CD8-positive, alpha-beta memory T cell (primary cell): Measurements from ENCODE around the gene ZNF638. TPM values are rescaled to one million over a fixed set of nuclear protein-coding genes. Genes with fewer than 3 reads are reported as not detected.
A peak's percentile ranks its signal among the peaks of the same experiment; 100 is the strongest.

Source experiments
- CTCF ChIA-PET: fragments of 350-600 bp; sonication (Branson Sonifier 250); formaldehyde crosslinking; loops from one replicate; lab custom pipeline; 2021; ENCODE audit warnings: antibody characterized with exemption; lab: Charles Lee
- POLR2A ChIA-PET: fragments of 350-600 bp; sonication (Branson Sonifier 250); formaldehyde crosslinking; loops from one replicate; lab custom pipeline; 2021; ENCODE audit warnings: antibody characterized with exemption; lab: Charles Lee
- DNase-seq, 5 donors: peaks; one replicate each; pipeline versions ENCODE4 v3.0.0 to v3.0.0-alpha.2; 2020 to 2022; ENCODE audit warnings: mixed read lengths in 1 of 5
- H3K27ac ChIP-seq: one replicate; pipeline ENCODE4 v1.7.0; 2013; ENCODE audit warnings: low read depth, mild to moderate bottlenecking, low read length, moderate library complexity
- H3K27me3 ChIP-seq: 2 replicates; pipeline ENCODE4 v1.7.0; 2013; ENCODE audit warnings: low read length, mild to moderate bottlenecking; ENCODE audit not compliant: insufficient read depth, poor library complexity, severe bottlenecking
- H3K36me3 ChIP-seq: 2 replicates; pipeline ENCODE4 v1.7.0; 2013; ENCODE audit warnings: mild to moderate bottlenecking, low read length, moderate library complexity; ENCODE audit not compliant: insufficient read depth
- H3K4me1 ChIP-seq: 2 replicates; pipeline ENCODE4 v1.7.0; 2013; ENCODE audit warnings: mild to moderate bottlenecking, low read length, moderate library complexity; ENCODE audit not compliant: insufficient read depth
- H3K4me3 ChIP-seq: 2 replicates; pipeline ENCODE4 v1.7.0; 2013; ENCODE audit warnings: mild to moderate bottlenecking, low read length
- H3K9me3 ChIP-seq: 2 replicates; pipeline ENCODE4 v1.7.0; 2013; ENCODE audit warnings: mild to moderate bottlenecking, low read length
- H3K27ac Mint-ChIP-seq, 8 donors: one replicate each; pipeline ENCODE4 v1.8.0; 2020 to 2021; ENCODE audit warnings: mixed read lengths in 8 of 8, mild to moderate bottlenecking in 6 of 8, inconsistent platforms in 3 of 8, moderate library complexity in 3 of 8
- H3K27me3 Mint-ChIP-seq, 2 donors: one replicate each; pipeline ENCODE4 v1.8.0; 2020 to 2021; ENCODE audit warnings: mixed read lengths in 2 of 2, mild to moderate bottlenecking in 1 of 2, moderate library complexity in 1 of 2
- H3K36me3 Mint-ChIP-seq, 3 donors: one replicate each; pipeline ENCODE4 v1.8.0; 2020 to 2021; ENCODE audit warnings: mixed read lengths in 3 of 3, inconsistent platforms in 1 of 3, mild to moderate bottlenecking in 1 of 3
- H3K4me1 Mint-ChIP-seq, 3 donors: one replicate each; pipeline ENCODE4 v1.8.0; 2020 to 2021; ENCODE audit warnings: mixed read lengths in 3 of 3, inconsistent platforms in 1 of 3, mild to moderate bottlenecking in 1 of 3
- H3K4me3 Mint-ChIP-seq, 7 donors: one replicate each; pipeline ENCODE4 v1.8.0; 2020 to 2021; ENCODE audit warnings: mixed read lengths in 7 of 7, mild to moderate bottlenecking in 6 of 7, moderate library complexity in 4 of 7, inconsistent platforms in 2 of 7
- H3K9me3 Mint-ChIP-seq, 5 donors: one replicate each; pipeline ENCODE4 v1.8.0; 2020 to 2022; ENCODE audit warnings: mixed read lengths in 5 of 5, mild to moderate bottlenecking in 3 of 5, moderate library complexity in 2 of 5, inconsistent platforms in 1 of 5
- polyA plus RNA-seq: library from polyadenylated mRNA; unstranded; fragments of 300-500 nt; fragmentation: Illumina TruSeq; gene quantifications from one replicate; pipeline ENCODE4 v1.2.3, GENCODE V29; 2021
- total RNA-seq, 2 experiments: library from RNA; stranded (reverse); gene quantifications; one replicate each; pipeline ENCODE4 v1.2.3, GENCODE V29; 2021

ZNF638 gene
- total and polyA plus RNA-seq, 3 experiments from 2014 or later = 47.8 to 83.4 (median 77.9) TPM

DNA sequence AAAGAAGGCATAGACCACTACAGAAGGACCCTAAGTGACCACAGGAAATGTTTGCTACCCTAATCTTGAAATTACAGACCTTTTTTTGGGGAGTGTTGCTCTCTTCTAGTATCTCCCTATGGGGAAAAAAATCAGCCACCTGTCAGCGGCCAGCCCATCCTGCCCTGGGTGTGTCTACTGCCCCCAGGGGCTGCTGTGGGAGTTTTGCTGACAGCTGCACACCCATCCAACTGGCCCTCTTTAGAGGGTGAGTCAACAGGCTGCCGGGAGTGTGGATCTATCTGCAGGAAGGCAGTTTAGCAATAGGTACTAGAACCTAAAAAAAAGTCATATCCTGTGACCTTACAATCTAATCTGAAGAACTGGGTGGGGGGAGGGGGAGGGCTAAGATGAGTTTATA is 121.0 kb downstream of the ZNF638 start:
- CTCF ChIA-PET = interaction anchor here (1.3 kb wide), 2 partner anchors 9 to 121 kb away, joined by 3 to 4 read pairs; partner anchors contain the start of gene ZNF638
- no peak overlapping the region for H3K27ac ChIP-seq
- Mint-ChIP-seq H3K9me3 (peaks cover 0 to 4% (median 0%) of the 10 kb centered on the region in 5 donors), H3K27me3 (peaks cover 14 to 41% of the 10 kb centered on the region in 2 donors), H3K27ac (peak overlapping the region in 3 of 8 donors; percentile 34 to 52 (median 48)), H3K36me3 (no peaks in the 10 kb centered on the region), H3K4me3 (peak overlapping the region; percentile 13 to 91 (median 73)), H3K4me1 (peaks cover 47 to 75% (median 49%) of the 10 kb centered on the region in 3 donors)
- H3K36me3 ChIP-seq = no peaks in the 10 kb centered on the region
- H3K4me1 ChIP-seq = peaks cover 24% of the 10 kb centered on the region
- POLR2A ChIA-PET = no interaction called here
- peaks cover 16% of the 10 kb centered on the region for H3K27me3 ChIP-seq
- no peaks in the 10 kb centered on the region for H3K9me3 ChIP-seq
- no peak overlapping the region for H3K4me3 ChIP-seq
- no peak for DNase-seq

DNA sequence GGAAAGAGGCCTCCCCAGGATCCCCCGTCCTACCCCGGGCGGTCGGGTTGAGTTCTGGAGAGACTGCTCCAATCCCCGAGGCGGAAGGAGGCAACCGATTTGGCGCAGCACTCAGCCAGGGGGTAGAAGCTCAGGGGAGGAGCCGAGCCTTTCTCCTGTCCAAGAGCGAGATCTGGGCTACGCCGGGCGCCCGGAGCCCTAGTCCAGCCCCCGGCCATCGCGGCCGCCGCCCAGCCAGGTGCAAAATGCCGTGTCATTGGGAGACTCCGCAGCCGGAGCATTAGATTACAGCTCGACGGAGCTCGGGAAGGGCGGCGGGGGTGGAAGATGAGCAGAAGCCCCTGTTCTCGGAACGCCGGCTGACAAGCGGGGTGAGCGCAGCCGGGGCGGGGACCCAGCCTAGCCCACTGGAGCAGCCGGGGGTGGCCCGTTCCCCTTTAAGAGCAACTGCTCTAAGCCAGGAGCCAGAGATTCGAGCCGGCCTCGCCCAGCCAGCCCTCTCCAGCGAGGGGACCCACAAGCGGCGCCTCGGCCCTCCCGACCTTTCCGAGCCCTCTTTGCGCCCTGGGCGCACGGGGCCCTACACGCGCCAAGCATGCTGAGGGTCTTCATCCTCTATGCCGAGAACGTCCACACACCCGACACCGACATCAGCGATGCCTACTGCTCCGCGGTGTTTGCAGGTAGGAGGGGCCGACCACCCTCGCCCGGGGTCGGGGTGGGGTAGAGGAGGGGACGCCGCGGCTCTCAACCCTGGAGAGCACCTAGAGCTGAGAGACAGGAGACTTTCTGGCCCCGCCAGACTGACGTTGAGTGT is 122.0 kb downstream of the ZNF638 start, which contains the start of gene DYSF:
DYSF (plus strand) TSS at position 158 of the 817 bp plus-strand sequence.
- Mint-ChIP-seq H3K27ac (peak within 1 kb of the TSS in 3 of 8 donors; percentile 34 to 52 (median 48)), H3K36me3 (no peaks in the 10 kb centered on the region), H3K4me3 (peak within 1 kb of the TSS; percentile 71 to 91 (median 76)), H3K4me1 (peaks cover 45 to 68% (median 48%) of the 10 kb centered on the region in 3 donors), H3K27me3 (peaks cover 14 to 41% of the 10 kb centered on the region in 2 donors), H3K9me3 (peaks cover 0 to 4% (median 0%) of the 10 kb centered on the region in 5 donors)
- Histone ChIP-seq H3K4me1 (peaks cover 24% of the 10 kb centered on the region), H3K27me3 (peaks cover 16% of the 10 kb centered on the region), H3K36me3 (no peaks in the 10 kb centered on the region), H3K9me3 (no peaks in the 10 kb centered on the region), H3K27ac (no peak within 1 kb of the TSS), H3K4me3 (peak within 1 kb of the TSS; percentile 45)
- DNase-seq = no peak
- CTCF ChIA-PET = interaction anchor here (1.3 kb wide), 2 partner anchors 8 to 122 kb away, joined by 3 to 4 read pairs; partner anchors contain the start of gene ZNF638
- POLR2A ChIA-PET = no interaction called here

DNA sequence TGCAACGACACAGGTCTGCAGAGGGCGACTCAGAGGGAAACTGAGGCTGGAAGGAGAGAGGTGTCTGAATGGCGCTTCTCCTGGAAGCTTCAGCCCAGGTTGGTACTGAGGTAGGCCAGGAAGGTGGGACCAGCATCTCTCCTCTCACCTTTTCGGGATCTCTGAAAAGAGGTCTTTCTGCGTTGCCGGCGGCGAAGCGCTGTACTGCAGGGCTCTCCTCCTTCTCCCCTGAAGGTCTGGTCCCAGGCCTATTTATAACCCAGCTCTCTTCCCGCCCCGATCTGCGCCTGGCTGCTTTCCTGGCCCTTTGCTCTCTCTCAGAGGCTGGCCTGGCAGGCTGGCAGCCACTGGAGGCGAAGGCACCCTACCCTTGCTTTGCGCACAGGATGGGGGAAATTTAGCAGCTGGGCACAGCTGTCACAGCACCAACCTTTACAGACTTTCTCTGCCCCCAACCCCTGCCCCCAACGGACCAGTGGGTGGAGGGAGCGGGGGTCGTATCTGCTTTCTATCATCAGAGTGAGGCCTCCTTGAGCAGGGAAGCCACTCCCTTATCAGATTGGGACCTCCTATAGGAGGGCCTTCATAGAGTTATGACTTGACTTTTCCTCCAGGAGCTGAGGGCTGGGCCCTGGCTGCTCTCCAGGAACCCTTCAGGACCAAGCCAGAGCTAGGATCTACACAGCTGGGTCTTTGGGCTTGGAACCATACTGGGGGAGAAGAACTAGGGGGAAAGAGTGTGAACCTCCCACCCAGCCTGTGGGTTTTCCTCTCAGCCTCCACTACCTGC is 122.8 kb downstream of the ZNF638 start:
- Histone ChIP-seq H3K4me3 (peak overlapping the region; percentile 45), H3K4me1 (peaks cover 24% of the 10 kb centered on the region), H3K9me3 (no peaks in the 10 kb centered on the region), H3K27ac (no peak overlapping the region), H3K27me3 (peaks cover 16% of the 10 kb centered on the region), H3K36me3 (no peaks in the 10 kb centered on the region)
- peaks cover 37 to 60% (median 42%) of the 10 kb centered on the region in 3 donors for H3K4me1 Mint-ChIP-seq
- H3K9me3 Mint-ChIP-seq = peaks cover 0 to 4% (median 0%) of the 10 kb centered on the region in 5 donors
- ChIA-PET POLR2A (no interaction called here), CTCF (interaction anchor here (1.4 to 1.7 kb wide), 2 partner anchors 16 to 37 kb away, joined by 3 to 4 read pairs; no protein-coding TSS in a partner anchor)
- peak overlapping the region; percentile 28 to 91 (median 64) for H3K4me3 Mint-ChIP-seq
- H3K27ac Mint-ChIP-seq = peak overlapping the region in 1 of 8 donors; percentile 43
- DNase-seq = no peak
- H3K36me3 Mint-ChIP-seq = no peaks in the 10 kb centered on the region
- peaks cover 16 to 41% of the 10 kb centered on the region in 2 donors for H3K27me3 Mint-ChIP-seq

DNA sequence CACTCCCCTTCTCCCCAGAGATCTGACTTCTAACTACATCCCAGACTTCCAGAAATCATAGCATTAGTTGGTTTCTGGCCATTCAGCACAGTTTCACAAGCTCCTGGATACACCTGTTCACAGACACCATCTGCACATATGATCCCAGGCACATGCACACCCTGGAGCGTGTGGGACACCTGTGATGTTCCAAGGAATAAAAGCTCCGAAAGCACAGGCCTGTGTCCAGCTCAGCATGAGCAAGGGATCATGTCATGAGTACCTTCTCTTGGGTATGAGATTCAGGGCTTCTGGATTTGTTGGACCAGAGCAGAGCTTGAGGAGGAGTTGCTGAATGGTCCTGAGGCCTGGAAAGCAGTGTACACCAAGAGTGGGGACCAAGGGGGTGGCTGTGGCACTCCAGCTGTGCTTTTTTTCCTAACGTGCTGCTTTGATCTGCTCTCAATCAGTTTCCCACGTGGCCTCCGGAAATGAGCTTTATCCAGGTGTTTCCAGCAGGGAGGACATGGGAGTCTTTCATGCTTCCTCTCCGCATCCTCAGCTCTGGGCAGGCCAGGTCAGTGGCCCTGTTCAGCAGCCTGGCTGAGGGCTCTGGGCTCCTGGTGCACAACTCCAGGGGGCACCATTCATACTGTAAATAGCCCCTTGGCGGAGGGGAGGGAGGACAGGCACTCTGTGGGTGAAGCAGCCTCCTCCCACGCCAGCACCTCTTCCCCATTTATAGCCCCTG is 123.6 kb downstream of the ZNF638 start:
- POLR2A ChIA-PET = no interaction called here
- no peak overlapping the region for H3K27ac ChIP-seq
- Mint-ChIP-seq H3K4me1 (peaks cover 30 to 52% (median 36%) of the 10 kb centered on the region in 3 donors), H3K27me3 (peaks cover 18 to 41% of the 10 kb centered on the region in 2 donors), H3K9me3 (peaks cover 0 to 4% (median 0%) of the 10 kb centered on the region in 5 donors), H3K4me3 (peak overlapping the region in 6 of 7 donors; percentile 15 to 91 (median 64)), H3K27ac (peak overlapping the region in 1 of 8 donors; percentile 14), H3K36me3 (no peaks in the 10 kb centered on the region)
- no peak overlapping the region for H3K4me3 ChIP-seq
- CTCF ChIA-PET = interaction anchor here (1.4 to 1.7 kb wide), 2 partner anchors 15 to 38 kb away, joined by 3 to 4 read pairs; no protein-coding TSS in a partner anchor
- H3K4me1 ChIP-seq = peaks cover 24% of the 10 kb centered on the region
- H3K9me3 ChIP-seq = no peaks in the 10 kb centered on the region
- DNase-seq = no peak
- peaks cover 16% of the 10 kb centered on the region for H3K27me3 ChIP-seq
- no peaks in the 10 kb centered on the region for H3K36me3 ChIP-seq

DNA sequence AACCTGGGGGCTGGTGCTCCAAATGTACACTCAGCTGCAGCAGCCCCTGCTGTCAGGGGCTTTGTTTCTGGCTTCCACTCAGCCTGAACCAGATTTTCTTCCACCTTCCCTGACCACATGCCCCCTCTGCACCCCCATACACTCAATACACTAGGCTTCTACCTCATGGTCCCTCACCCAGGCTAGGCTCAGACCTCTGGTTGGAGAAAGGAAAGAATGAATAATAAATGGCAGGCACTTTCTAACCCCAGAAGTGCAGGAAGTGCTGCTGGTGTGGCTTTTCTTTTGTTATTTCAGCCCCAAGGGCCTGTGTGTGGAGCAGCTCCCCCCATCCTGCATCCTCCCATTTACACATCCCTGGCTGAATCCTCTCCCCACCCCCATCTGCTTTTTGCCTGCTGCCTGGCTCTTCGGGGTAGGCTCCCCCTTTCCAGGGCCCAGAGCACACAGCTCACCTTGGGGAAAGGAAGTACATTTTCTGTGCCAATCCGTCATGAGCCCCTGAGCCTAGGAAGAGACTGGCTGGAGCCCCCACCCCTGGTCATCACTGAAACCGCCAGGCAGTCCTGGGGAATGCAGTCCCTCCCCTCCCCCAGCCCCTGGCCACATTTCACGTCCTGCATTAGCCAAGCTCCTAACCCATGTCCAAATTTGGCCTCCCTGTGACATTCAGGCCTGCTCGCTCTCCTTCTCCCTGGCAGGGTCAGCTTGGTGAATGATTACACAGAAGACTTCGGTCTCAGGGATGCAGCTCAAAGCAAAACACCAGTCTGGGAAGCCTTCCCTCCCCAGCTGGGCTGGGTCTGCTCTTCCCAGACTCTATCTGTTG is 124.4 kb downstream of the ZNF638 start:
- no peaks in the 10 kb centered on the region for H3K9me3 ChIP-seq
- Mint-ChIP-seq H3K4me3 (peak overlapping the region in 4 of 7 donors; percentile 32 to 78 (median 58)), H3K36me3 (no peaks in the 10 kb centered on the region), H3K27me3 (peaks cover 18 to 41% of the 10 kb centered on the region in 2 donors), H3K9me3 (peaks cover 0 to 4% (median 0%) of the 10 kb centered on the region in 5 donors), H3K27ac (no peak overlapping the region), H3K4me1 (peaks cover 30 to 48% (median 33%) of the 10 kb centered on the region in 3 donors)
- H3K36me3 ChIP-seq = no peaks in the 10 kb centered on the region
- ChIA-PET CTCF (interaction anchor here (1.7 kb wide), 1 partner anchor 15 kb away, joined by 3 read pairs; no protein-coding TSS in a partner anchor), POLR2A (no interaction called here)
- H3K4me1 ChIP-seq = peaks cover 24% of the 10 kb centered on the region
- peaks cover 16% of the 10 kb centered on the region for H3K27me3 ChIP-seq
- DNase-seq = no peak
- H3K4me3 ChIP-seq = no peak overlapping the region
- H3K27ac ChIP-seq = no peak overlapping the region

DNA sequence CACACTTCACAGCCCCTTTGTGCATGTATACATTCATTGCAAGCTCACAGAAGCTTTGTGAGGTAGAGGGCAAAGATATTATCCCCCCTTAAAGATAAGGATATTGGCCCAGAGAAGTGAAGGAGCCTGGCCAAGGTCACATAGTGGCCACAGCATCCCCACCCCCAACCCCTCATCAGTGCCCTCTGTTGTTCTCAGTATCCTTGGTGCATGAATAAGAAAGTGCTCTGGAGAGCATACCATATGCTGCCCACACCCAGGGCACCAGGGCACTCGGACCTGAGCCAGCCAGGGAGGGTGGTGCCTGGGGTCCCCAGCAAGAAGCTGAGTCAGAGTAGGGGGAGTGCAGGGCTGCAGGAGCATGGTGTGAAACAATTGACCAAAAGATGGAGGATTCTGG is 125.0 kb downstream of the ZNF638 start:
- Histone ChIP-seq H3K9me3 (no peaks in the 10 kb centered on the region), H3K4me1 (peaks cover 24% of the 10 kb centered on the region), H3K27me3 (peaks cover 16% of the 10 kb centered on the region), H3K27ac (no peak overlapping the region), H3K4me3 (no peak overlapping the region), H3K36me3 (no peaks in the 10 kb centered on the region)
- Mint-ChIP-seq H3K4me3 (peak overlapping the region in 2 of 7 donors; percentile 12 to 25), H3K9me3 (peaks cover 0 to 4% (median 0%) of the 10 kb centered on the region in 5 donors), H3K27me3 (peaks cover 18 to 44% of the 10 kb centered on the region in 2 donors), H3K36me3 (no peaks in the 10 kb centered on the region), H3K27ac (no peak overlapping the region), H3K4me1 (peaks cover 23 to 42% (median 27%) of the 10 kb centered on the region in 3 donors)
- DNase-seq = no peak
- POLR2A ChIA-PET = no interaction called here
- CTCF ChIA-PET = no interaction called here
